Measurements from ENCODE around the gene DBF4.

DNA sequence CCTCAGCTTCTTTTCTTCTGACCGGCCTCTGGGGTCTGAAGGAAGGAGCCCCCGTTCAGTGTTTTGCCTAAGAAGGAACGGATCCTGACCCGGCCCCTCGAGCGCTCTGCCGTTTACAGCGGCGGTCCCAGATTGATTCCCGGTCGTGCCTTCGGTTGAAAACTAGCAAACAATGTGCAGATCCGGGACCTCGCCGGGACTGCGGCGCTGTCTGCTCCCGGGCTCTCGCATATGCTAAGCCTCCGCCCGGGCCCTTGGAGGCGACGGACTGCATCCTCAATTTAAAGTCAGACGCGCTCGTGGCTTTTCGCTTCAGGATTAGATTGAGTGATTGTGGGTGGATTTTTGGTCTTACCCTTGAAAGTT is 559 bp downstream of the DBF4 start:
- no peak for TF ChIP-seq POLR2A (IDR thresholded peaks at IDR 0.05)
- TF ChIP-seq, protein P1, sequence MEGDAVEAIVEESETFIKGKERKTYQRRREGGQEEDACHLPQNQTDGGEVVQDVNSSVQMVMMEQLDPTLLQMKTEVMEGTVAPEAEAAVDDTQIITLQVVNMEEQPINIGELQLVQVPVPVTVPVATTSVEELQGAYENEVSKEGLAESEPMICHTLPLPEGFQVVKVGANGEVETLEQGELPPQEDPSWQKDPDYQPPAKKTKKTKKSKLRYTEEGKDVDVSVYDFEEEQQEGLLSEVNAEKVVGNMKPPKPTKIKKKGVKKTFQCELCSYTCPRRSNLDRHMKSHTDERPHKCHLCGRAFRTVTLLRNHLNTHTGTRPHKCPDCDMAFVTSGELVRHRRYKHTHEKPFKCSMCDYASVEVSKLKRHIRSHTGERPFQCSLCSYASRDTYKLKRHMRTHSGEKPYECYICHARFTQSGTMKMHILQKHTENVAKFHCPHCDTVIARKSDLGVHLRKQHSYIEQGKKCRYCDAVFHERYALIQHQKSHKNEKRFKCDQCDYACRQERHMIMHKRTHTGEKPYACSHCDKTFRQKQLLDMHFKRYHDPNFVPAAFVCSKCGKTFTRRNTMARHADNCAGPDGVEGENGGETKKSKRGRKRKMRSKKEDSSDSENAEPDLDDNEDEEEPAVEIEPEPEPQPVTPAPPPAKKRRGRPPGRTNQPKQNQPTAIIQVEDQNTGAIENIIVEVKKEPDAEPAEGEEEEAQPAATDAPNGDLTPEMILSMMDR (IDR thresholded peaks at IDR 0.05): no peak

Measured in lower leg skin (tissue), 3 donors.